ENCODE results near the gene IVD. TPM values are rescaled to one million over a fixed set of nuclear protein-coding genes. Genes with fewer than 3 reads are reported as not detected.

The IVD gene
- total RNA-seq (10 to 100 TPM; 41.7 to 63.0 TPM), polyA plus RNA-seq (10 to 100 TPM; 16.4 to 48.4 TPM)
- long read RNA-seq, donor 1, transcript IVD-206 (12 exons, 1,809 nt): major isoform, 44 of 91 reads
- long read RNA-seq, donor 1, partial matches to known transcripts: 3 of 91 reads
- long read RNA-seq, donor 1, other reads (novel, unspliced or antisense): 43 of 91 reads
- long read RNA-seq, donor 2, transcript IVD-206 (12 exons, 1,809 nt): major isoform, 11 of 35 reads
- long read RNA-seq, donor 2, partial matches to known transcripts: 8 of 35 reads
- long read RNA-seq, donor 2, other reads (novel, unspliced or antisense): 16 of 35 reads

DNA sequence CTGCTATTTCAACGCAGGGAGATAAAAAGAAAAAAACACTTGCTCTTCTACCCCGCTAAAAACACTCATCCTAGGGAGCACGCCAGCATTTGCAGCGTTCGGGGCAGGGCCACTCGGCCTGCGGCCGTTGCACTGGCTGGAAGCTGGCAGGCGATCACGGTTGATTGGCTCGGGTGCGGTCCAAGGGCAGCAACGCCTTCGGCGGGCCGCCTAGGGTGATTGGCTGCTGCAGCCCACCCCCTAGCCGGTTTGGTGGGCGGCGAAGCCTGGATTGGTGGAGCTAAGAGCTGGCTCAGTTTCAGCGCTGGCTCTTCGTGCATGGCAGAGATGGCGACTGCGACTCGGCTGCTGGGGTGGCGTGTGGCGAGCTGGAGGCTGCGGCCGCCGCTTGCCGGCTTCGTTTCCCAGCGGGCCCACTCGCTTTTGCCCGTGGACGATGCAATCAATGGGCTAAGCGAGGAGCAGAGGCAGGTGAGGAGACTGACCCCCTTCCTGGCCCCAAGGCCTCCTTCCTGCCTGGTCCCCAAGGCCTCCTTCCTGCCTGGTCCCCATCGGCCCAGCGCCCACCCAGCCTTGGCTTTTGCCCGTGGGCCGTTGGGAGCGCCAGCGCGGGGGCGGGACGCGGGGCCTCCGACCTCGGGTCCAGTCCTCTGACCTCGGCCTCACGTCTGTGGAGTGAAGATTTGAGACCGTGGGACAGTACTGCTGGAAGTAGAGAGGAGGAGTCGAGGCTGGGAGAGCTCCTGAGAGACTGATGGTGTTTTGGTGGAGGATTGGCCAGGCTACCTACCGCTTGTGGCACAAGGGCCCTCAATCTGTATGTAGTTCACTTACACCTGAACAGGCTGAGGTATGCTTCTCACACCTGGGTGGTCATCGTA lies at the start of gene IVD:
IVD (plus strand) TSS at position 295 of the 881 bp plus-strand sequence; CDS start at position 328, 33 bp downstream.
- DNase-seq (peak; percentile 98), ATAC-seq (ENCODE audit: low FRiP score) (peak; percentile 99)
- Histone ChIP-seq H3K4me1 (ENCODE audit: control insufficient read depth in 1 of 2, insufficient read depth in 2 of 2, low read length in 2 of 2) (no peaks in the 10 kb centered on the region), H3K4me3 (ENCODE audit: low read length in 2 of 2) (peak within 1 kb of the TSS; percentile 84 to 92), H3K27ac (ENCODE audit: low read depth in 1 of 2, low read length in 2 of 2) (peak within 1 kb of the TSS in 1 of 2 donors; percentile 2), H3K9me3 (ENCODE audit: control insufficient read depth, low read length) (no peaks in the 10 kb centered on the region), H3K27me3 (ENCODE audit: control insufficient read depth in 1 of 2, insufficient read depth in 2 of 2, low read length in 1 of 2) (no peaks in the 10 kb centered on the region), H3K36me3 (ENCODE audit: control insufficient read depth in 1 of 2, insufficient read depth in 2 of 2, low read length in 1 of 2) (no peaks in the 10 kb centered on the region)
- 1% methylated on average over 53 to 54 of the region's 54 CpGs for WGBS, 2 donors
- intact Hi-C loops (cut with DNase I): loop anchor here in 1 of 2 donors (5.0 kb wide), 1 partner anchor 38 kb away; no protein-coding TSS in a partner anchor

GRCh38 chr15:40355976-40356585 lies 49.5 kb upstream of the IVD start:
- ATAC-seq (ENCODE audit: low FRiP score) (no peak), DNase-seq (no peak)
- H3K36me3 ChIP-seq (ENCODE audit: control insufficient read depth in 1 of 2, insufficient read depth in 2 of 2, low read length in 1 of 2): no peaks in the 10 kb centered on the region
- H3K9me3 ChIP-seq (ENCODE audit: control insufficient read depth, low read length): no peaks in the 10 kb centered on the region
- intact Hi-C loops (cut with DNase I): no loop called here
- H3K27ac ChIP-seq (ENCODE audit: low read depth in 1 of 2, low read length in 2 of 2): no peak overlapping the region
- no peaks in the 10 kb centered on the region for H3K4me1 ChIP-seq (ENCODE audit: control insufficient read depth in 1 of 2, insufficient read depth in 2 of 2, low read length in 2 of 2)
- WGBS, 2 donors: 87 to 92% methylated on average over 2 to 5 of the region's 5 CpGs
- H3K27me3 ChIP-seq (ENCODE audit: control insufficient read depth in 1 of 2, insufficient read depth in 2 of 2, low read length in 1 of 2): no peaks in the 10 kb centered on the region
- no peak overlapping the region for H3K4me3 ChIP-seq (ENCODE audit: low read length in 2 of 2)

DNA sequence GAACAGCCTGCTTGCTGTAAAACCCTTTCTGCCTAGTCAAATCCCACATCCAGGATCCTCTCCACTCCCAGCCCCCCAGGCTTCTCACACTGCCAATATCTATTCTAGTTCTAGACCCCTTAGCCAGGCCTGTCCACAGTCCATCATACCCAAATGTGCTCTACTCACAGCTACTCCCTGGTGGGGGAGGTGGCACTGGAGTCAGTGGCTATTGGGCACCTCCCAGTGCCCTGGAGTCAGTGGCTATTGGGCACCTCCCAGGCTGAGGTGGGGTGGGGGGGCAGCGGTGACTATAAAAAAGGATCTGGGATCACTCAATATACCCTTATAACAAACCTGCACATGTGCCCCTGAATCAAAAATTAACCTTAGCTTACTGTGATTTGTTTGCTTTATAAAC lies 48.3 kb upstream of the IVD start:
- Histone ChIP-seq H3K4me1 (ENCODE audit: control insufficient read depth in 1 of 2, insufficient read depth in 2 of 2, low read length in 2 of 2) (no peaks in the 10 kb centered on the region), H3K4me3 (ENCODE audit: low read length in 2 of 2) (no peak overlapping the region), H3K9me3 (ENCODE audit: control insufficient read depth, low read length) (no peaks in the 10 kb centered on the region), H3K27ac (ENCODE audit: low read depth in 1 of 2, low read length in 2 of 2) (no peak overlapping the region), H3K36me3 (ENCODE audit: control insufficient read depth in 1 of 2, insufficient read depth in 2 of 2, low read length in 1 of 2) (no peaks in the 10 kb centered on the region), H3K27me3 (ENCODE audit: control insufficient read depth in 1 of 2, insufficient read depth in 2 of 2, low read length in 1 of 2) (no peaks in the 10 kb centered on the region)
- intact Hi-C loops (cut with DNase I): no loop called here
- DNase-seq: no peak
- ATAC-seq (ENCODE audit: low FRiP score): no peak
- 67 to 71% methylated on average over 1 of the region's 1 CpG for WGBS, 2 donors

DNA sequence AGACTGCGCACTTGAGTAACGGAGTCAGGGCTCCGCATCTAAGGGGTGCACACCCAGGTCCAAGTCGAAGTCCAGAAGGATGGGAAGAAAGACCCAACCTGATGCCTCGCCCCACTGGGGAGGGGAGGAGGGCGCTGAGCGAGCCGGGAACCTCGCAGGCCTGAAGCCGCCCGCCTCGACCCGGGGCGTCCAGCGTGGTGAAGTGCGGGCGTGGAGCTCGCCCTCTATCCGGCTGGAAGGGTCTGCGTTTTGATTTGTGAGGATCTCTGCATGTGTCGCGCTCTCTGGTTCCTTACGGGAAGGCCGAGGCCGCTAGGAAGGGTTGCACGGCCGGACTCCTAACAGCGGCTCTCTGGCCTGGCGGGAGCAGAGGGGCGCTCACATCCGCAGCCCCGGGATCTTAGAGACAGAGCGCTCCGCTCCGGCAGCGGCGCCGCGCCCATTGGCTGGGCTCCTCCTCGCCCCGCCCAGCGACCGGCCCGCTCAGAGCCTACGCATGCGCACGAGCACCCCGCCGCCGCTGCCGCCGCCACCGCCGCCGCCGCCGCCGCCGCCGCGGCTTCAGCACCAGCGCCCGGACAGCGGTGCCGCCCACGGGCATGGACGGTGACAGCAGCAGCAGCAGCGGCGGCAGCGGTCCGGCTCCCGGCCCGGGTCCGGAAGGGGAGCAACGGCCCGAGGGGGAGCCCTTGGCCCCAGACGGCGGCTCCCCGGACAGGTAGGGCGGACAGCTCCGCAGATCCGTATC lies 47.7 kb upstream of the IVD start, which contains the start of gene DISP2:
DISP2 (plus strand) TSS at position 497 of the 748 bp plus-strand sequence; CDS start at position 600, 103 bp downstream.
- ATAC-seq (ENCODE audit: low FRiP score): peak; percentile 91
- WGBS, 2 donors: 3 to 5% methylated on average over 48 to 82 of the region's 82 CpGs
- peak within 1 kb of the TSS in 1 of 2 donors; percentile 13 for H3K4me3 ChIP-seq (ENCODE audit: low read length in 2 of 2)
- no peaks in the 10 kb centered on the region for H3K4me1 ChIP-seq (ENCODE audit: control insufficient read depth in 1 of 2, insufficient read depth in 2 of 2, low read length in 2 of 2)
- H3K27ac ChIP-seq (ENCODE audit: low read depth in 1 of 2, low read length in 2 of 2): no peak within 1 kb of the TSS
- intact Hi-C loops (cut with DNase I): no loop called here
- H3K36me3 ChIP-seq (ENCODE audit: control insufficient read depth in 1 of 2, insufficient read depth in 2 of 2, low read length in 1 of 2): no peaks in the 10 kb centered on the region
- H3K27me3 ChIP-seq (ENCODE audit: control insufficient read depth in 1 of 2, insufficient read depth in 2 of 2, low read length in 1 of 2): no peaks in the 10 kb centered on the region
- peak; percentile 91 to 97 for DNase-seq
- H3K9me3 ChIP-seq (ENCODE audit: control insufficient read depth, low read length): no peaks in the 10 kb centered on the region

DNA sequence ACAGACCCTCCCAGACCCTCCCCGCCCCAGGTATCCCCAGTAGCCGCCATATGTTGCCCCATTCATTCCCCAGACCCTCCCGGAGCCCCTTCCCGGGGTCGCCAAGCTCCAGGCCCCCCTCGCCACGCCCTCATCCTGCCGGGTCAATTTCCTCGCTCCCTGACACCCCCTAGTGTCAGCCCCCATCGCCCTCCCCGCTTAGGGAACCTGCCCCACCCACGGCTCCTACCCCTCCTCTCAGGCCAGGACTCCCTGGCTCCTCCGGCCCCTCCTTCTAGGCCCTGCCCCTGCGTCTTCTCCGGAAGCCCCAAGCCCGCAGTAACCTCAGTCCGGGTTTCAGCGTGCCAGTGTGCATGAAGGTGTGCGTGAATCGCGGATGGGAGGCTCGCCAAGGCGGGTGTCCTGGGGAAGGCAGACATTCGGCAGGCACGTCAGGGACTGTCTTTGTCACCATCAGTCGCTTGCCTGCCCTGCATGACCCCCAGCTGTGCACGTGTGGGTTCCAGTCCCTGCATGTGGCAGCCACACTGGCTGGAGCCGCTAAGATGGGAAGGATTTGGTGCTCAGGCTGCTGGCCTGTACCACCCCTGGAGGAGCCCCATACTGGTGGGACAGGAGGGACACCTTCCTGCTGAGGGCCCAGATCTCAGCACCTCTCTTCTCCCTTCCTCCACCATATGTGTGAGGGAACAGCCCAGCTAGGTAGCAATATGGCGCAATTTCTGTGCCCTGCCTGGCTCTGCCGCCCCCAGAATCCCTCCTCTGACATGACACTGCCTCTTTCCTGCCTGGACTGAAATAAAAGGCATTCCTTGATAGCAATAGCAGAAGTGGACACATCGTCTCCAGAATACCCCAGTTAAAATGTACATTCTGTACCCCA lies 46.9 kb upstream of the IVD start:
- no peak overlapping the region for H3K4me3 ChIP-seq (ENCODE audit: low read length in 2 of 2)
- H3K27me3 ChIP-seq (ENCODE audit: control insufficient read depth in 1 of 2, insufficient read depth in 2 of 2, low read length in 1 of 2): no peaks in the 10 kb centered on the region
- no peak overlapping the region for H3K27ac ChIP-seq (ENCODE audit: low read depth in 1 of 2, low read length in 2 of 2)
- no peaks in the 10 kb centered on the region for H3K9me3 ChIP-seq (ENCODE audit: control insufficient read depth, low read length)
- ATAC-seq (ENCODE audit: low FRiP score) (no peak), DNase-seq (peak in 1 of 2 donors; percentile 79)
- no peaks in the 10 kb centered on the region for H3K36me3 ChIP-seq (ENCODE audit: control insufficient read depth in 1 of 2, insufficient read depth in 2 of 2, low read length in 1 of 2)
- WGBS, 2 donors: 18 to 19% methylated on average over 27 to 31 of the region's 31 CpGs
- H3K4me1 ChIP-seq (ENCODE audit: control insufficient read depth in 1 of 2, insufficient read depth in 2 of 2, low read length in 2 of 2): no peaks in the 10 kb centered on the region
- intact Hi-C loops (cut with DNase I): no loop called here

DNA sequence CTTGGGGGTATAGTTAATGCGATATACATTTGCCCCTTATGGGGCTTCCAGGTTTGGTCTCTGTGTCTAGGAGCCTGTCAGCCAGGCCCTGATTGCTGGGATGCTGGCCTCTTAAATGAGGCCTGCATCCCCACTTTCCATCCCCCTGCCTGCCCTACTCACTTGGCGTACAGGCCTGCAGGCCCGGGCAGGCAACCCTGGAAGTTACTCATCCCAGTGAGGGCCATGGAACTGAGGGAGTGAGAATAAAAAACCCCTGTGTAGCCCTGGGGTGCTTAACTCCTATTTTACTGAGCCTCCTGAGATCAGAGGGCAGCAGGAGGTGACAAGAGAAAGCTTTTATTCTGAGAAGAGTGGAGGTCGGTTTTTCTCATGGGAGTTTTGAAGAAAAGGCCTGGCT lies 45.6 kb upstream of the IVD start:
- 95 to 97% methylated on average over 4 of the region's 4 CpGs for WGBS, 2 donors

GRCh38 chr15:40361640-40362039 lies 44.0 kb upstream of the IVD start:
- H3K4me1 ChIP-seq (ENCODE audit: control insufficient read depth in 1 of 2, insufficient read depth in 2 of 2, low read length in 2 of 2): no peaks in the 10 kb centered on the region
- no peaks in the 10 kb centered on the region for H3K9me3 ChIP-seq (ENCODE audit: control insufficient read depth, low read length)
- no peaks in the 10 kb centered on the region for H3K27me3 ChIP-seq (ENCODE audit: control insufficient read depth in 1 of 2, insufficient read depth in 2 of 2, low read length in 1 of 2)
- H3K27ac ChIP-seq (ENCODE audit: low read depth in 1 of 2, low read length in 2 of 2): no peak overlapping the region
- 84 to 86% methylated on average over 2 of the region's 2 CpGs for WGBS, 2 donors
- H3K36me3 ChIP-seq (ENCODE audit: control insufficient read depth in 1 of 2, insufficient read depth in 2 of 2, low read length in 1 of 2): no peaks in the 10 kb centered on the region
- ATAC-seq (ENCODE audit: low FRiP score): no peak
- intact Hi-C loops (cut with DNase I): no loop called here
- no peak for DNase-seq
- H3K4me3 ChIP-seq (ENCODE audit: low read length in 2 of 2): no peak overlapping the region

More for the DNA sequence above, 45.6 kb upstream of the IVD start:
- Histone ChIP-seq H3K36me3 (ENCODE audit: control insufficient read depth in 1 of 2, insufficient read depth in 2 of 2, low read length in 1 of 2) (no peaks in the 10 kb centered on the region), H3K4me3 (ENCODE audit: low read length in 2 of 2) (no peak overlapping the region), H3K9me3 (ENCODE audit: control insufficient read depth, low read length) (no peaks in the 10 kb centered on the region), H3K4me1 (ENCODE audit: control insufficient read depth in 1 of 2, insufficient read depth in 2 of 2, low read length in 2 of 2) (no peaks in the 10 kb centered on the region), H3K27ac (ENCODE audit: low read depth in 1 of 2, low read length in 2 of 2) (no peak overlapping the region), H3K27me3 (ENCODE audit: control insufficient read depth in 1 of 2, insufficient read depth in 2 of 2, low read length in 1 of 2) (no peaks in the 10 kb centered on the region)
- intact Hi-C loops (cut with DNase I): no loop called here
- DNase-seq: no peak
- ATAC-seq (ENCODE audit: low FRiP score): no peak
